ENCODE results near the gene MORN3.
A peak's percentile ranks its signal among the peaks of the same experiment; 100 is the strongest.
"Not testable (repeated sequence)": the region's sequence is repeated elsewhere in the genome, so short reads cannot be mapped to it uniquely, and the experiment has no call there.

The MORN3 gene

GRCh38 chr12:121641343-121641630 lies 28.2 kb downstream of the MORN3 start:
- no peak for DNase-seq (ENCODE audit: low read depth, low spot score)

DNA sequence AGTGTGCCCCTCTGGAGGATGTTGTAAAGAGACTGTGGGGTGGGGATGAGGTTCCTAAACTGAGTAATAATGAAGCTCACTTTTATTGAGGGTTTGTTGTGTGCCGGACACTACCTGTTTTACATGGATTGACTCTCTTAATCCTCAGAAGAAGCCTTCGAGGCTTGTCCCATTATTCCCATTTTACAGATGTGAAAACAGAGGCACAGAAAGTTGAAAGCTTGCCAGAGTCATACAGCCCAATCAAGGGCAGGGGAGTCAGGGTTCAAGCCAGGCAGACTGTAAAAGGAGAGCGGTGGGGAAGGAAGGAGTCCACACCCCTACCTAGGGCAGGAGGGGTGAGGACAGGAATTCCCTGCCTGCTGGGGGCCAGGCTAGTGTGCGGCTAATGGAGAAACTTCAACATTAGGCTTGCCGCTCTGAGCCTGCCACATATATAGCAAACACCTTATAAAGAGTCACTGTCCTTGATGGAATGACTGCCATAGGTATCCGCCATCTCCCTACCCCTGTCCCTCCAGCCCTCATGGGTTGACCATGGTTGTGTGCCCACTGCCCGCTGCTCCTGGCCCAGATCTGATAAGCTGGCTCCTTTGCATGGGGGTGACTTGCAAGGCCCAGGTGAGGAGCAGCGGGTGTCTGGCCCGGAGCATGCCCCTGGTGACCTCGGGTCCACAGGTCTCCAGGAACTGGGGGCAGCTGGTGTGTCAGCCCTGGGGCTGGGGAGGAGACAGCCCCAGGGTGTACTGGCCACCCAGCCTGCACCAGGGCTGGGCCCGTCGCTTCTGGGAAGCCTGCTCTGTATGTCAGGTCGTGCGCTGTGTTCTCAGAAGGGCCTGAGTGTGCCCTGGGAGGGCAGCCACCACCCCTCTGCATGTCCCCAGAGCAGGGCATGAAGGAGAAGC lies 30.9 kb downstream of the MORN3 start:
- DNase-seq (ENCODE audit: low read depth, low spot score): no peak

DNA sequence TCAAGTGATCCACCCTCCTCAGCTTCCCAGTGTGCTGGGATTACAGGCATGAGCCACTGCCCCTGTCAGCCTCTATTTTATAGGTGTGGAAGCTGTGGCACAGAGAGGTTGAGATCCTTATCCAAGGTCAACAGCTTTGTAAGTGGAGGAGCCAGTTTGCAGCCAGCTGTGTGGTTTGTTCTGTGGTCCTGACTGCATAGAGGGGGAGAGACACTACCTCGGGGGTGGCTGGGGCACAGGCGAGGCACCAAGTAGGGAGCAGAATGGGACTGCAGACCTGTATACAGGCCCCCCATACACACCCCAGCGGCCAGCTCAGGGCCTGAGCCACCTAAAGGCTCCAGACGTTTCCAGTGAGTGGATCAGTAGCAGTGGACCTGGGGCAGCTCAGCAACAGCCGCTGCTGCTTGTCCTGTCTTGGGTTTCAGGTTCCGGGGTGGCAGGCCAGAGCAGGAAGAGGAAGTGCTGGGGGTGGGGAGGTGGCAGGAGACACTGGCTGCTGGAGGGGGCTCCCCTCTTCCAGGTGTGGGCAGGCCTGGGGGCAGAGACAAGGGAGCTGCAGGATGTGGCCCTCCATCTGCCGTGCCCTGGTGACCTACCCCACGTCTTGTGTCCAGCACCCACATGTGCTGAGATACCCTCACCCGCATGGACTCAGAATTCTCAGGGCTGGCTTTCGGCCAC lies 32.1 kb downstream of the MORN3 start:
- DNase-seq (ENCODE audit: low read depth, low spot score): no peak

DNA sequence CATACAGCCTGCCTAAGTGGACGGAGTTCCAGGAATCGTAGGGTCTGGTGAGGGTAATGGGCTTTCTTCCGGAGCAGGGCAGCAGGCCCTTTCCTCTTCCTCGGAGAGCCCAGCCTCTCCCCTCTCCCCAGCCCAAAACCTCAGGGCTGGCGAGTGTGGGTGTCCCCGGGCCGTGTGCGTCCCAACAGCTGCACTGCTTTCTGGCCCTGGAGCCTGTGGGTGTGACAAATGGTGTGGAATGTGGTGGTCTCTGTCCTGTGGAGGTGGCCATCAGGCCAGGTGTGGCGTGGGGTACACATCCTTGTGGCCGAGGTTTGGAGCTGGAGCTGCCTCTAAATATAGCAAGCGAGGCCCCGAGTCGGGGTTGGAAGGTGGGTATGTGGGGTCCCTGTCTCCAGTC lies 34.6 kb downstream of the MORN3 start:
- DNase-seq (ENCODE audit: low read depth, low spot score): no peak

DNA sequence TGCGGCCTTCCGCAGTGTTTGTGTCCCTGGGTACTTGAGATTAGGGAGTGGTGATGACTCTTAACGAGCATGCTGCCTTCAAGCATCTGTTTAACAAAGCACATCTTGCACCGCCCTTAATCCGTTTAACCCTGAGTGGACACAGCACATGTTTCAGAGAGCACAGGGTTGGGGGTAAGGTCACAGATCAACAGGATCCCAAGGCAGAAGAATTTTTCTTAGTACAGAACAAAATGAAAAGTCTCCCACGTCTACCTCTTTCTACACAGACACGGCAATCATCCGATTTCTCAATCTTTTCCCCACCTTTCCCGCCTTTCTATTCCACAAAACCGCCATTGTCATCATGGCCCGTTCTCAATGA lies 35.6 kb downstream of the MORN3 start:
- DNase-seq (ENCODE audit: low read depth, low spot score): not testable (repeated sequence)

DNA sequence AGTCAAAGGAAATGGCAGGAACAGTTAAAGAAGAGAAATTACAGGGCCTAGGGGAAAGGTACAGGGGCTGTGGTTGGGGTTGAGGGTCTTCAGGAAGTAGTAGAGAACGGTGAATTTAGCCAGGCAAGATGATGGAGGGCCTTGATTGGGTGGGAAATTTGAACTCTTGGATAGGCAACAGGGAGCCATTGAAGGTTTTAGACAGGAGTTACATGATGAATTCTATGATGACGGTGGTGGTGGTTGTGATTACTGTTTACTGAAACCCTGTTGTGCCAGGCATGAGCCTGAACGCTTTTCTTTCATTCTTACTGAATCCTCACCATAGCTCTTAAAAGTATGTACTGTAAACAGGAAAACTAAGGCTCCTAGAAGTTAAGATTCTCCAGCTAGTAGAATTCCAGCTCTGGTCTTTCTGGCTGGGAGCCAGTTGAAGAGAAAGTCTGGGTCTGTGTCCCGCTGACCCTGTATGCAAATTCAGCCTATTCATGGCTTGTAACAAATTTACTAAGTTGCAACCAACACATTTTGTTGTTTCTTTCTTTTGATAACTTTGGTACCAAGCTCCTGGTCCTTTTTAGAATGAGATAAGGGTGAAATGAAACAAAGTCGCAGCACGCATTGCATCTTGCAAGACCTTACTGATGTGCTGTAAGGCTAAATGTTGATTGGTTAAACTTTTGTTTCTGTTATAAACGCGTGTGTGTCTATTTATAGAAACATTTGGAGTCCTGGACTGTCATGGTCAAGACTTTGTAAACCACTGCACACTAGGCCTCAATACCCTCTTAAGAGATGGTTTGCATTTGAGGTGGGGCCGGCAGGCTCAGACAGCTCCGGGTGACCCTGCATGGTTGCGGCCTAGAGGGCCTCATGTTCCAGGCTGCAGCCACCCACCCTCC lies 37.1 kb downstream of the MORN3 start:
- no peak for DNase-seq (ENCODE audit: low read depth, low spot score)

DNA sequence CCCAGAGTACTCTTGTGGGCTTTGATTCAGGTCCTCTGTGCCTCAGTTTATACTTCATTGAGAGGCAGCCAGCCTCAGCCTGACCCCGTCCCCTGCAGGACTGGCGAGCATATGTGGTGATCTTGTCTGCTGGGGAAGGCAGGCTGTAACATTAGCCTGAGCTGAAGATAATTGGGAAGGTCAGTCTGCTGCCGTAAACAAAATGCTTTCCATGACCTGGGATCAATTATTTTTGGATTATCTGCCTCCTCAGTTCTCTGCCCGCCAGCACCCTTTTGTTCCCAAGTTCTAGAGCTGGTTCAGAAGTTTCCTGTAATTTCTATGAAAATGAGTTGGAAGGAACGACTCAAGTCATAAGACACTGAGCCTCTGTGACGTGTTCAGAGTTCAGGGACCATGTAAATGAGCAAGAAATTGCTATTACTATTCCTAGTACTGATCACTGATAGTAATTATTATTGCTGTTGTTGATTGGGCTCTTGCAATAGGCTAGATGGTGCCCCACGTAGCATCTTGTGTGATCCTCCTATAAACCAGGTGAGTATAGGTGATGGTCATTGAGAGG lies 38.6 kb downstream of the MORN3 start:
- DNase-seq (ENCODE audit: low read depth, low spot score): no peak

DNA sequence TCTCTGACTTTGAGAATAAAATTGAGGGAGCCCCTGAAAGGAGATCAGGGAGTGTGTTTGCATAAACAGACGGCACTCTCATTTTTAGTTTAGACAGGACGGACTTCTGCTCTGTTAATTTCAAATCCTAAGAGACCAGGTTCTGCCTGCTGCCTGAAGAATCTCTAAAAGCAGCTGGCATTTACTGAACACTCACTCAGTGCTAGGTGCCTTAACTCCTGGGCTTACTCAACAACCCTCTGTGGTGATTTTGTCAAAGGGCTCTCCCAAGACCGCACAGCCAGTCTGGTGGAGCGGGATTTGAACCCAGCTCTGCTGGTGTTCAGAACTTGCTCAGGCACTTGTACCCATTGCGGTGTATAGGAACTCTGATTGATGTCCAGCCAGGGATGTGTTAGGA lies 40.9 kb downstream of the MORN3 start:
- DNase-seq (ENCODE audit: low read depth, low spot score): no peak

DNA sequence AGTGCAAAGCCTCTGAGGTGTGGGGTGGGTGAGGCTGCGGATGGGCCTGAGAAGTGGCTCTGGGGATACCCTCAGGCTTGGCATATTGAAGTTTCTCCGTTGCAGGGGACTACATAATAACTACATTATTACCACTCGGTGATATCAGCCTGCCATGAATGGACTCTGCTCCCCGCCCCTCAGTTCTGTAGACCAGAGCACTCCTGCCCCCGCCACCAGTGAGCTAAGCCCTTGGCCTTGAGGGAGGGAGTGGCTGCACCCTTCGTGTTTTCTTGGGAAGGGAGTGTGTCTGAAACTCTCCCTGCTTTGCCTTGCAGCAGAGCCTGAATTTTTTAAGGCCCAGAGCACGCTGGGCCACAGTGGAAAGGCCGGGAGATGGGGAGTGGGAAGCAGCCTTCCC lies 41.4 kb downstream of the MORN3 start:
- no peak for DNase-seq (ENCODE audit: low read depth, low spot score)

- peak; percentile 72 for DNase-seq (ENCODE audit: low read depth, low spot score)
These were observed 42.4 kb downstream of the MORN3 start for GRCh38 chr12:121626853-121627640.

DNA sequence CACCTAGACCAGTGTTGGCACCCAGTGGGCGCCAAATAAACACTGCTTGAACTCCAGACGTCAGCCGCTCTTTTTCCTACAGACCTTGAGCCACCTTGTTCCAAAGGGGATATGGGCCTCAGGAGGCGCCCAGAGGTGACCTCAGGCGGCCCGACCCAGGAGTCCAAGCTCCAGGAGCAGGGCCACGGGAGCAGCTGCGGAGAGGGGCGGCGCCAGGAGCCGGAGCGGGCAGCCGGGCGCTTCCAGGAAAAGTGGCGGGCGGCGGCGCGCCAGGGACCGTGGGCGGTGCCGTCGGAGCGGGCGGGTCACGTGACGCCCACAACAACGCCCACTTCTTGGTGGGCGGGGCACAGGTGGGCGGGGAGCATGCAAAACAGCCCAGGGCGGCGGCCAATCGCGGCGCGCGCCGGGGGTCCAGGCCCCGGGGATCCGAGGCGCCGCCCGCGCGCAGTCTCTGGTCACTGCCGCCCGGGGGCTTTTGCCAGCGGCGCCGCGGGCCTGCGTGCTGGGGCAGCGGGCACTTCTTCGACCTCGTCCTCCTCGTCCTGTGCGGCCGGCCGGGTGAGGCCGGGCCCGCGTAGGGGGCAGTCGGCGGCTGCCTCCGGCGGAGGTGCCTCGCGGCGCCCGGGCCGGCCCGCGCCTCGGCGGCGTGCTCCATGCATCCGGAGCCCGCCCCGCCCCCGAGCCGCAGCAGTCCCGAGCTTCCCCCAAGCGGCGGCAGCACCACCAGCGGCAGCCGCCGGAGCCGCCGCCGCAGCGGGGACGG lies 43.2 kb downstream of the MORN3 start, which contains the start of gene ORAI1:
Gene ORAI1 (plus strand): TSS at position 444 of the 766 bp plus-strand sequence.
- peak; percentile 96 for DNase-seq (ENCODE audit: low read depth, low spot score)

- peak; percentile 85 for DNase-seq (ENCODE audit: low read depth, low spot score)
These were observed 49.0 kb downstream of the MORN3 start for GRCh38 chr12:121620333-121620891.

DNA sequence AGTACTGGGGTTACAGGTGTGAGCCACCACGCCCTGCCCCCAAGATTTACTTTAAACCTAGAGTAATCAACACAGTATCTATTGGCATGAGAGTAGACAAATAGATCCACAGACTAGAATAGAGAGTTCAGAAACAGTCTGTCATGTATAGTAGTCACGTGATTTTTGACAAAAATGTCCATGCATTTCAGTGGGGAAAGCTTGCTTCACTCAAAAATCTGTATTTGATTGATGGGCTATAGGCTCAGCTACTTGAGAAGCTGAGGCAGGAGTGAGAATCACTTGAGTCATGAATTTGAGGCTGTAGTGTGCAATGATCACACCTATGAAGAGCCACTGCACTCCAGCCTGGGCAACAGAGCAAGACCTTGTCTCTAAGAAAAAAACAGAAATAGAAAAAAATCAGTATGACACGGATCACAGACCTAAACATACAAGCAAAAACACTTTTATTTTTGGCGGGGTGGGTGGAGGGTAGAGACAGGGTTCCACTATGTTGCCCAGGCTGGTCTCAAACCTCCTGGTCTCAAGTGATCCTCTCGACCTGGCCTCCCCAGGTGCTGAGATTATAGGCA lies 50.7 kb downstream of the MORN3 start:
- no peak for DNase-seq (ENCODE audit: low read depth, low spot score)

- DNase-seq (ENCODE audit: low read depth, low spot score): no peak
These were observed 54.5 kb downstream of the MORN3 start for GRCh38 chr12:121614872-121615467.

DNA sequence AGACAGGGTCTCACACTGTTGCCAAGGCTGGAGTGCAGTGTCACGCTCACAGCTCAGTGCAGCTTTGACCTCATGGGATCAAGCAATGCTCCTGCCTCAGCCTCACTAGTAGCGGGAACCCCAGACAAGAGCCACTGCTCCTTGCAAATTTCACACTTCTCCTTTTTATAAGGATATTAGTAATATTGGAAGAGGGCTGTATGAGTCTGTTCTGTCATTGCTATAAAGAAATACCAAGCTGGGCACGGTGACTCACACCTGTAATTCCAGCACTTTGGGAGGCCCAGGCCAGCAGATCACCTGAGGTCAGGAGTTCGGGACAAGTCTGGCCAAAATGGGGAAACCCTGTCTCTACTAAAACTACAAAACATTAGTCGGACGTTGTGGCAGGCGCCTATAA lies 56.0 kb downstream of the MORN3 start:
- DNase-seq (ENCODE audit: low read depth, low spot score): no peak

- DNase-seq (ENCODE audit: low read depth, low spot score): peak; percentile 87
These were observed 58.1 kb downstream of the MORN3 start for GRCh38 chr12:121611306-121611705.

GRCh38 chr12:121610239-121611149 lies 59.0 kb downstream of the MORN3 start:
- DNase-seq (ENCODE audit: low read depth, low spot score): peak; percentile 49

GRCh38 chr12:121608301-121608700 lies 61.2 kb downstream of the MORN3 start:
- DNase-seq (ENCODE audit: low read depth, low spot score): no peak

Data from ELF-1 (cell line).